DMS53 treated with DMSO at 0.1 percent for 48 hours (cell line): ENCODE measurements around the gene ARIH1.

Experiments
- DNase-seq: peaks from one replicate; lab custom pipeline; 2025; ENCODE audit not compliant: unreplicated experiment; lab: John Stamatoyannopoulos, UW

The ARIH1 gene

GRCh38 chr15:72487070-72487797 lies 13.1 kb downstream of the ARIH1 start:
- no peak for DNase-seq

DNA sequence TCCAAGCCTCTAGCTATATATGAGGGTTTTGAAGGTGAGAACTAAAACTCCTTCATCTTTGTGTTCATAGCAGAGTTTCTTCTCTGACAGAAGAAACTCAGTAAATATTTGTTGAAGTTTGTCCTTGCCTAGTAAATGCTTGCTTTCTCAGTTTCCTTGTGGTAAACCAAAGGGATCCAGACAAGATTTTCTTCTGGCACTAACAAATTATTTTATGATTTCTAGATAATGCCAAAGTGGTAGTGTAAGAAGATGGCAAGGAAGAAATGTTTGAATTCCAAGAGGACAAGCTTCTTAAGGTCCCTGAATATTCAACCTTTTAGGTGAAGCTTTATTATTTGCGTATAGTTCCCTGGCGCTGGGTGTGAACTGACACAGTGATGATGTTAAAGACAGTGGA lies 14.4 kb downstream of the ARIH1 start:
- no peak for DNase-seq

DNA sequence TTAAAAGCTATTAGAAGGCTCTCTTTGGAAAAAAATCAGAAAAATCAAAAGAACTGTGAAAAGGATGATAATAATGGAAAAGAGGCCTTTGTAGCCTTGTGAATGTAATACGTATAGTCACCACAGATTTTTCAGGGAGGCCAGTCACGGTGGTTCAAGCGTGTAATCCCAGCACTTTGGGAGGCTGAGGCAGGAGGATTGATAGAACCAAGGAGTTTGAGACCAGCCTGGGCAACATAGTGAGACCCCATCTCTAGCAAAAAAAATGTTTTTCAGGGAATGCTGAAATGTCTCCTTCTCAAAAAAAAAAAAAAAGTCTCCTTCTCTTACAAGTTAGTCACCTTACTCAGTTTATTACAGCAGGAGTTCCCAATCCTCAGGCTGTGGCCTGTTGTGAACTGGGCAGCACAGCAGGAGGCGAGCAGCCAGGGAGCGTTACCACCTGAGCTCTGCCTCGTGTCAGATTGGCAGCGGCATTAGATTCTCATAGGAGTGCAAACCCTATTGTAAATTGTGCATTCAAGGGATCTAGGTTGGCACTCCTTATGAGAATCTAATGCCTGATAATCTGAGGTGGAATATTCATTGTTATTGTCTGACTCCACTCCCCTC lies 15.9 kb downstream of the ARIH1 start:
- DNase-seq, result no peak

GRCh38 chr15:72491768-72492167 lies 17.6 kb downstream of the ARIH1 start:
- DNase-seq, result no peak

DNA sequence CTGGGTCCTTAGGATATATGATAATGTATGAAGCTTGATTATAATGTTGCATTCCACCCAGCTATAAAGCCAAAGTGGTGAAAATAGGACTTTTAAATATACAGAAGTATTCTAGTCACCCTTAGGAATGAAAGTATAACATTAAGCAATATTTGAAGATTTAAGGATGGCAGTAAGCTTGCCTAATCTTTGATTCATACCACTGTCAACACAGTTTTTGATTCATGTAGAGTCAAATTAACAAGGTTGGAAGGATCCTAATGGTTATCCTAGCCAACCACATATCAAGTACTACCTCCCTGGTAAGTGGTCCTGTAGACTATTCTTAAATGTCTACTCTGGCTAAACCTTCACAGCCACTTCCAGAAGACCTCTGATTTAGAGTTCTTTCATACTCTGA lies 18.6 kb downstream of the ARIH1 start:
- DNase-seq, result no peak

DNA sequence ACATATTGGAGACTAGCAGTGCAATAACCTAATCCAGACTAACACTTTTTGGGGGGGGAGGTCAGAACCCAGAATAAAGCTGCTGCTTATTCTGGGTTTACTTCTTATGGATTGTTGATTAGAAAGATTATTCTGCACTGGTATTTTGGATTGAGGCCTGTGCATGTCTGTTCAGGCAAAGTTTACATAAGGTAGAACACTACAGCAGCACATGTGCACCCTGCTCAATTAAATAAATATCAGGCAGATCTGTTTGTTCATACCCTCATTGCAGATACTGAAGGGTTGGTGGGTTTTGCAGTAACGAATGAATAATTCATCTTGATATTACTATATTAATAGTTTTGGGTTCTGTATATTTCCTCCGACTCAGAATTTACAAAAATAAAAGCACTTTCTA lies 19.1 kb downstream of the ARIH1 start:
- no peak for DNase-seq

GRCh38 chr15:72495007-72495406 lies 20.9 kb downstream of the ARIH1 start:
- DNase-seq, result no peak

DNA sequence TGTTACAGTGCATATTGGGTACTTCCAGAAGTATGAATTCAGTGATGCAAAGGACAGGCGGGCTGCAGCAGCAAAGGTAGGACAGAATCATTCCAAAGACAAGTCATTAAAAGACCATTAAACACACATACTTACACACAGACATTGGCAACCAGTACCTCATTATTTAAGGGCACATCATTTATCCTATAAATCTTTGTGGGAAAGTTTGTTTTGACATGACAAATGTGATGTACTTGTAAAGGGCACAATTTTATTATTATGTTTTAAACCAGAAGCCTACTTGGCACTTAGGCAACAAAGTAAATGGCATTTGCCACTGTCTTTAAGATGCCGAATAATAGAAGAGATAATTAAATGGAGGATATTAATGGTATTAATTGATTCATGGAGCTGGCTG lies 22.7 kb downstream of the ARIH1 start:
- DNase-seq, result no peak

DNA sequence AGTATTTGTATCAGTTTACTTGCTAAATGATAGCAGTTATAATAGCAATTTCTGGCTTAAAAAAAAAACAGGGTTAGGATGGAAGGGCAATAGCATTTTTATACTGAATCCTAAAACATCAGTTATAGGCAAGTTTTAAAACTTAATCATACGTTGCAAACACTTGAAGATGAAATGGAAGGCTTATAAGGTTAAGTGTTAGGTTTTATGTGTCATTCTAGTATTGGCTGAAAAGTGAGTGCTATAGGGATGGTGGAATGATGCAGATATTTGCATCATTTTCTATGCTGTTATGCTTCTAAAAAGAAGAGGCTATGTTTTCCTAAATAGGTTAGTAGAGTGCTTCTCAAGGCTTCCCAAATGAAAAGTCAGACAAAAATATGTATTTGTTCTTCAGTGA lies 23.3 kb downstream of the ARIH1 start:
- DNase-seq, result no peak

GRCh38 chr15:72502220-72502809 lies 28.2 kb downstream of the ARIH1 start:
- DNase-seq, result no peak

DNA sequence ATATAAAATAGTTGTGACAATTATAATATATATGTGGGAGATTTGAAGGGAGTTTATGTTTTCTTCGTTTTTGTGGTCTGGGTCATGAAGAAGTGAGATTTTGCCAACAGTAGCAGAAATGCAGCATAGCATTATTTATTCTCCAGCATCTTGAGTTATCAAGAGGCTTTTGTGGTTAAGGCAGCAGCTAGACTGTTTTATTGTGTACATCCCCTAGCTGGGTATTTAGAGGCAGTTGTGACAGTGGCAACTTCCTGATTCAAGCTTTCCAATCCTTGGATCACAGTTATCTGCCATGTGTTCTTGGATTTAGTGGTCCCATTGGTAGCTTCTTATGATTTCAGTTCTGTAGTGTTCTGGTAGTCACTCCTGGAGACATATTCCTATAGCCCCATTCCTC lies 29.0 kb downstream of the ARIH1 start:
- no peak for DNase-seq

DNA sequence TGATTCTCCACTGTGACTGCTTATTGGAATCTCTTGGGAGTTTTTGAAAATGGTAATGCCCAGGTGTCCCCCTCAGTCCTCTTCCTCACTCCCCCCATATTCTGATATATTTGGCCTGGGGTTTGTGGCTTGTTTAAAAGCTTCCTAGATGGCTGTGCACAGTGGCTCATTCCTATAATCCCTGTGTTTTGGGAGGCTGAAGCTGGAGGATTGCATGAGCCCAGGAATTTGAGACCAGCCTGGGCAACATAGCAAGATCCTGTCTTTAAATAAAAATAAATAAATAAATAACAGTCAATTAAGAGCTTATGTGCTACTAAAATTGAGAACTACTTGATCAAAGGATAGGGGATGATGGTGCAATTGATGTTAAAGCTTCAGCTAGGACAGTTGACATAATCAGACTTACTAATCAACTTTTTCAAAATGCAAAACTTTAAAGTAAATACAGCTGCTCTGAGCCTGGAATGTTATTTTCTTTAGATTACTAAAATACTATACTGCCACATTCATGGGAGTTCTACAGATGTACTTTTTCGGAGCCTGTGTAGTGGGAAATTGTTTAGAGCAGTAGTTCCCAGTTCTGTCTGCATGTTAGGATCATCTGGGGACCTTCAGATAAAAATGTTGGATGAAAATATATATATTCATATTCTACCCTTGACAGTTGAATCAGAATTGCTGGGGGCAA lies 33.4 kb downstream of the ARIH1 start:
- DNase-seq, result no peak

DNA sequence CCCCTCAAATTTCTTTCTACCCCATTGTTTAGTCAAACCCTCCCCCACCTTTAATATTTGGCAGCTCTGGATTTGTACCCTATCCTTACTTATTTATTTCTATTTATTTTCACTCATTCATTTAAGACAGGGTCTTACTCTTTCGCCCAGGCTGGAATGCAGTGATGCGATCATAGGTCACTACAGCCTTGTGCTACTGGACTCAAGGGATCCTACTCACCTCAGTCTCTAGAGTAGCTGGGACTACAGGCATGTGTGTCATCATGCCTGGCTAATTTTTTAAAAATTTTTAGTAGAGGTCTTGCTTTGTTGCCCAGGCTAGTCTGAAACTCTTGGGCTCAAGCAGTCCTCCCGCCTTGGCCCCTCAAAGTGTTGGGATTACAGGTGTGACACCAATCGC lies 35.4 kb downstream of the ARIH1 start:
- DNase-seq, result no peak

DNA sequence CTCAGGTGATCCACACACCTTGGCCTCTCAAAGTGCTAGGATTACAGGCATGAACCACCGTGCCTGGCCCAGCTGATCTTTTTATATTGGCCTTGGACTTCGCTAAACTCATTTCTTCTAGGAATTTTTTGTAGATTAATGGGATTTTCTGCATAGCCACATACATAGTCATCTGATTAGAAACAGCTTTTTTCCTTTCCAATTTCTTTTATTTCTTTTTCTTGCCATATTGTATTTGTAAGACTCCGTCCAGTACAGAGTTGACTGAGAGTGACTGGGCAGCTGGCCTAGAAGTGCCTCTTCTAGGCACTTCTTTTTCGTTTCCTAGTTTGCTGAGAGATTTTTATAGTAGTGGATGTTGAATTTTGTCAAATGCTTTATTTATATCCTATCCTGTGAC lies 37.4 kb downstream of the ARIH1 start:
- no peak for DNase-seq

DNA sequence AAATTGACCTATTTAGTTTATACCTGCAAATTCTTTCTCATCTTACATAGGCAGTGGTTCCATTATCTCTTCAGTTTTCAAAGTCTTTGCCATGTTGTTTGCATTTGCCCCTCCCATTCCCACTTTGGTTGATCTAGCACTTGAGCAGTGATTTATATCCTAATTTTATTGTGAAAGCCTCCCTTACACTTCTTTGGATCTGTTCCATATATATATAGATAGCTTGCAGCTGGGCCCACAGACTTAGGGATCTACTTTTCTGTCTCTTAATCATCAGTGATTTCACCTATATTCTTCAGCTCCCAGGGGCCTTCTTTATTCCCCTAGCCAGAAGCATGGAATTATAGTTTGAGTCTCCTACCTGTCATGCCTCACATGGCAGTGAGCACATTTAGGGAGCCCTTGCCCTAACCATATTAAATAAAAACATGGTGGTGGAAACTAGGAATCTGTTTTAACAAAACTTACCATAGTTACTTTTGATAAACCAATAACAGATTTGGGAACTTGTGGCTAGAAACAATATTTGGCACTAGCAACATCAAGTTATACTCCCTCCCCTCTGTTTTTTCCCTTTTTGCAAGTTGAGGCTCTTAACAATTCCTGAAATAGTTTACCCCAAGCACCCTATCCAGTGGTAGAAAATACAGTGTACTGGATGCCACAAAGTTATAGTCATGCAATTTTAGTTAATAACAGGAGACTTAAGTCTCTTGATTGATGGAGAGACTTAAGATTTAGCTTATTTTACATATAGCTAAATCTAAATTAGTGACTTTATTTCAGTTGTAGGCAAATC lies 41.7 kb downstream of the ARIH1 start:
- no peak for DNase-seq

DNA sequence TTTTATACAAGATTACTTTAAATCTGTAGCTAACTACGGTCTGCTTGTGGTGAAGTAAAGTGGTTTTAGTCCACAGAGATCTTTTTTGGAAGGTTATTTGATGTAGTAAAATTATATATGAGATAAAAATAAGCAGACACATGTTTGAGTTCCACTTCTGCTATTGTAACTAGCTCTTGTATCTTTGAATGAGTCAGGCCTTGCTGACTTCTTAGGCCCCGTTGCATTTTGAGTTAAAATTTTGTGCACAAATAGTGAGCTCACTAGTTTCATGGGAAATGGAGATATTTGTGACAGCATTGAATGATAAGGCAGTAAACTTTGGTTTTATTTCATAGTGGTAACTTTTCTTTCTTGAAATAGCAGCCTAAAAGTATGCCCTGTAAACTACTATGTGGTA lies 42.6 kb downstream of the ARIH1 start:
- DNase-seq, result no peak

DNA sequence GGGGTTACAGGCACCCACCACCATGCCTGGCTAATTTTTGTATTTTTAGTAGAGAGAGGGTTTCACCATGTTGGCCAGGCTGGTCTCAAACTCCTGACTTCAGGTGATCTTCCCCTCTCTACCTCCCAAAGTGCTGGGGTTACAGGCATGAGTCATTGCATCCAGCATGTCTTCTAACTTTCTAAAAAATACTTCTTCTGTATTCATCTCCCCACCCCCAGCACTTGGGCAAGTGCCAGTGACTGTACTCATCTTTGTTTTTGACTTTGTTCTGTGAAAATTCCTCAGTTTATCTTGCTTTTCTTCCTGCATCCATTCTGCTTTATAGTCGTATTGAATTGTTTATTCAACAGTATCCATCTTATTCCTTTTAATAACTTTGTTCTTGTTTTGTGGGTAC lies 47.6 kb downstream of the ARIH1 start:
- no peak for DNase-seq

- DNase-seq, result no peak
Observed at GRCh38 chr15:72532991-72533601, 59.0 kb downstream of the ARIH1 start.

- no peak for DNase-seq
Observed at GRCh38 chr15:72534523-72534922, 60.4 kb downstream of the ARIH1 start.

- DNase-seq, result no peak
Observed at GRCh38 chr15:72535911-72536310, 61.8 kb downstream of the ARIH1 start.

DNA sequence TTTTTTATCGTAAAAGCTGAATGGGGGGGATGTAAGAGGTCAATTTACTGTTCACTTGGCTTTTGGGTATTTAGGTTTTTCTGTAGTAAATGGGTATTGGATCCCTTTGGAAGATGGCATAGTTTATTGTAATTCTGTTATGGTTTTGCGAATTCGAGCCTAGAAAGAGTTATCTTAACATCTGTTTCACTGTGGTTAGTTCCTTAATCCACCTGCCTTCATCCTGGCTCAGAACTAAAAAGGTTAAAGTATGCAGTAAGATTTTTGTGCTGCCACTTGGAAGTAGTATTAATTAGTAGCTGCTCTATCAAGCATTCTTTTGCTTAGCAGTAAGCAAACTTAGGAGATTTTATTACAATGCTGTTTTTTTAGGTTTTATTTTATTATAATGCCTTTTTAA lies 62.4 kb downstream of the ARIH1 start:
- DNase-seq, result no peak
